ENCODE data around the gene TRA2A. TPM values are rescaled to one million over a fixed set of nuclear protein-coding genes. Genes with fewer than 3 reads are reported as not detected.
"Not testable (repeated sequence)": the region's sequence is repeated elsewhere in the genome, so short reads cannot be mapped to it uniquely, and the experiment has no call there.

The TRA2A gene
- total RNA-seq, 1 experiment from 2014 or later: 169 TPM

DNA sequence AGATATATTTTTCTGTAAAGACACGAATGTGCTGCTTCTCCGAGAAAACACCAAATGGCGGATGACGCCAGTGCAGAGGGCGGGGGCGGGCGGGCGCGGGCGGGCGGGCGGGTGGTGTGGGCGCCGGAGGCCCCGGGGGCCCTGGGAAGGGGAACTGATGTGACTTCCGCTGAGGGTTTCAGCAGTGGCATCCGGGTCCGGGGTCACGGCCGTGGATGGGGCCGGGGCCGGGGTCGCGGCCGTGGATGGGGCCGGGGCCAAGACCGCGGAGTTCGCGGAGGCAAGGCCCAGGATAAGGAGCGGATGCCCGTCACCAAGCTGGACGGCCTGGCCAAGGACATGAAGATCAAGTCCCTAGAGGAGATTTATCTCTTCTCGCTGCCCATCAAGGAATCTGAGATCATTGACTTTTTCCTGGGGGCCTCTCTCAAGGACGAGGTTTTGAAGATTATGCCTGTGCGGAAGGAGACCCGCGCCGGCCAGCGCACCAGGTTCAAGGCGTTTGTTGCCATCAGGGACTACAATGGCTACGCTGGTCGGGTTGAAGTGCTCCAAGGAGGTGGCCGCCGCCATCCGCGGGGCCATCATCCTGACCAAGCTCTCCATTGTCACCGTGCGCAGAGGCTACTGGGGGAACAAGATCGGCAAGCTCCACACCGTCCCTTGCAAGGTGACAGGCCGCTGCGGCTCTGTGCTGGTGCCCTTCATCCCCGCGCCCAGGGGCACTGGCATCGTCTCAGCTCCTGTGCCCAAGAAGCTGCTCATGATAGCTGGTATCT is 41.2 kb downstream of the TRA2A start:
- Histone ChIP-seq H3K4ac (ENCODE audit: low read depth, low read length) (no peak overlapping the region), H2BK5ac (ENCODE audit: insufficient read length, low read length) (no peak overlapping the region), H3K23me2 (ENCODE audit: insufficient read length, low read depth, low read length, poor library complexity, severe bottlenecking) (no peaks in the 10 kb centered on the region), H4K20me1 (ENCODE audit: control insufficient read depth, insufficient read depth, insufficient read length) (no peaks in the 10 kb centered on the region), H2BK15ac (ENCODE audit: low read depth, low read length) (no peak overlapping the region), H3T11ph (ENCODE audit: low read length) (no peak overlapping the region), H3K4me1 (ENCODE audit: insufficient read depth, low read length) (no peaks in the 10 kb centered on the region), H3K14ac (ENCODE audit: insufficient read depth, low read length) (no peak overlapping the region), H2BK12ac (ENCODE audit: insufficient read length, low read depth, low read length) (no peak overlapping the region), H3K27ac (ENCODE audit: insufficient read length, low read depth, low read length) (no peak overlapping the region), H2BK120ac (ENCODE audit: low read depth, low read length, poor library complexity, severe bottlenecking) (no peak overlapping the region), H2AFZ (ENCODE audit: low read length) (no peak overlapping the region), H4K91ac (ENCODE audit: insufficient read length, low read depth, low read length) (no peak overlapping the region), H3K79me1 (ENCODE audit: insufficient read depth, low read depth, low read length, poor library complexity, severe bottlenecking) (no peaks in the 10 kb centered on the region), H3K4me2 (ENCODE audit: insufficient read depth, insufficient read length, low read length) (no peak overlapping the region), H3K79me2 (ENCODE audit: insufficient read depth, low read length) (no peaks in the 10 kb centered on the region), H2BK20ac (ENCODE audit: low read depth, low read length, poor library complexity, severe bottlenecking) (no peak overlapping the region), H3K9ac (ENCODE audit: extremely low read depth, insufficient read length, low read length) (no peak overlapping the region), H2AK5ac (ENCODE audit: insufficient read length, low read length) (no peak overlapping the region), H4K8ac (replicated peaks; ENCODE audit: insufficient read length, low read depth, low read length) (no peak overlapping the region), H4K5ac (ENCODE audit: insufficient read length, low read depth, low read length) (no peak overlapping the region), H3K23ac (ENCODE audit: insufficient read length, low read depth, low read length) (no peak overlapping the region), H3K27me3 (ENCODE audit: insufficient read depth, low read length) (no peaks in the 10 kb centered on the region), H3K56ac (ENCODE audit: insufficient read length, low read depth, low read length) (no peak overlapping the region), H3K9me3 (ENCODE audit: control insufficient read depth, low read depth, low read length) (no peaks in the 10 kb centered on the region), H3K18ac (ENCODE audit: insufficient read length, low read depth, low read length) (no peak overlapping the region)
- Mint-ChIP-seq H3K4me1 (peaks cover 9 to 15% of the 10 kb centered on the region in 2 experiments), H3K9me3 (no peaks in the 10 kb centered on the region), H3K36me3 (ENCODE audit: insufficient read depth in 1 of 3, low read depth in 3 of 3) (no peaks in the 10 kb centered on the region; a peak in 1 of 7 replicates), H3K4me3 (no peak overlapping the region), H3K27me3 (ENCODE audit: low read depth) (no peaks in the 10 kb centered on the region; the same call in 1 of the 2 replicates), H3K27ac (peak overlapping the region; percentile 87 to 95 (median 91); a peak in 5 of 7 replicates)
- DNase-seq: no peak
- WGBS (ENCODE audit: extremely low coverage, insufficient read length, low lambda C conversion rate): no CpG with 5 or more reads among the region's 56 CpGs
- TF ChIP-seq CTCF (conservative IDR thresholded peaks at IDR 0.05): no peak

GRCh38 chr7:23488714-23489113 is 43.1 kb downstream of the TRA2A start:
- H3K79me2 ChIP-seq (ENCODE audit: insufficient read depth, low read length); H3K56ac ChIP-seq (ENCODE audit: insufficient read length, low read depth, low read length); H2AK5ac ChIP-seq (ENCODE audit: insufficient read length, low read length); H3K18ac ChIP-seq (ENCODE audit: insufficient read length, low read depth, low read length); H2BK20ac ChIP-seq (ENCODE audit: low read depth, low read length, poor library complexity, severe bottlenecking); H3T11ph ChIP-seq (ENCODE audit: low read length); H3K4me3 Mint-ChIP-seq; H3K27ac ChIP-seq (ENCODE audit: insufficient read length, low read depth, low read length); H2BK5ac ChIP-seq (ENCODE audit: insufficient read length, low read length); H4K5ac ChIP-seq (ENCODE audit: insufficient read length, low read depth, low read length); H3K9ac ChIP-seq (ENCODE audit: extremely low read depth, insufficient read length, low read length); H3K36me3 Mint-ChIP-seq (ENCODE audit: insufficient read depth in 1 of 3, low read depth in 3 of 3); H3K23me2 ChIP-seq (ENCODE audit: insufficient read length, low read depth, low read length, poor library complexity, severe bottlenecking); H3K14ac ChIP-seq (ENCODE audit: insufficient read depth, low read length); H3K4me2 ChIP-seq (ENCODE audit: insufficient read depth, insufficient read length, low read length); H3K4me1 ChIP-seq (ENCODE audit: insufficient read depth, low read length); H2BK120ac ChIP-seq (ENCODE audit: low read depth, low read length, poor library complexity, severe bottlenecking); H3K23ac ChIP-seq (ENCODE audit: insufficient read length, low read depth, low read length); H3K79me1 ChIP-seq (ENCODE audit: insufficient read depth, low read depth, low read length, poor library complexity, severe bottlenecking); H4K91ac ChIP-seq (ENCODE audit: insufficient read length, low read depth, low read length); H3K27ac Mint-ChIP-seq; H2AFZ ChIP-seq (ENCODE audit: low read length); H3K9me3 Mint-ChIP-seq; H3K4ac ChIP-seq (ENCODE audit: low read depth, low read length); H2BK12ac ChIP-seq (ENCODE audit: insufficient read length, low read depth, low read length); H3K27me3 Mint-ChIP-seq (ENCODE audit: low read depth); H3K9me3 ChIP-seq (ENCODE audit: control insufficient read depth, low read depth, low read length); H4K8ac ChIP-seq (replicated peaks; ENCODE audit: insufficient read length, low read depth, low read length); H2BK15ac ChIP-seq (ENCODE audit: low read depth, low read length); DNase-seq; H3K27me3 ChIP-seq (ENCODE audit: insufficient read depth, low read length); H4K20me1 ChIP-seq (ENCODE audit: control insufficient read depth, insufficient read depth, insufficient read length): not testable (repeated sequence)
- WGBS (ENCODE audit: extremely low coverage, insufficient read length, low lambda C conversion rate): 100% methylated on average over 7 of the region's 13 CpGs
- peaks cover 9 to 20% of the 10 kb centered on the region in 2 experiments for H3K4me1 Mint-ChIP-seq
